Measurements from ENCODE around the gene BCL11B.

Gene BCL11B

DNA sequence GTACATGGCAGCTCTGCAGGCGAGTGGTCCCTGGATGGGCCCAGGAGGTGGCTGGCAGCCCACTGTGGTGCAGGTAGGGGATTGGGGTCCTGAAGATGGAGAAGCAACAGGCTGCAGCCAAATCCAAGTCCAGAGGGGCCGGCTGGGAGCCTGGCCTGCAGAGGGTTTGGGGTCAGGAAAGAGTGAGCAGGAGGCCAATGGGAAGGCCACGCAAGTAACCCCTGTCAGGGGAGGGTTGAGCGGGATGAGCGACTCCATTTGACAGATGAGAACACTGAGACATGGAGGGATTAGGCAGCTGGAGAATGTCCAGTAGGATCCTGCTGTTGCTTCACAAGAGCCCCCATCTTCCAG is 136.0 kb downstream of the BCL11B start:
- DNase-seq (ENCODE audit: low read depth) = no peak

GRCh38 chr14:99134516-99135046 is 137.4 kb downstream of the BCL11B start:
- DNase-seq (ENCODE audit: low read depth) = no peak

GRCh38 chr14:99133636-99134515 is 138.1 kb downstream of the BCL11B start:
- no peak for DNase-seq (ENCODE audit: low read depth)

DNA sequence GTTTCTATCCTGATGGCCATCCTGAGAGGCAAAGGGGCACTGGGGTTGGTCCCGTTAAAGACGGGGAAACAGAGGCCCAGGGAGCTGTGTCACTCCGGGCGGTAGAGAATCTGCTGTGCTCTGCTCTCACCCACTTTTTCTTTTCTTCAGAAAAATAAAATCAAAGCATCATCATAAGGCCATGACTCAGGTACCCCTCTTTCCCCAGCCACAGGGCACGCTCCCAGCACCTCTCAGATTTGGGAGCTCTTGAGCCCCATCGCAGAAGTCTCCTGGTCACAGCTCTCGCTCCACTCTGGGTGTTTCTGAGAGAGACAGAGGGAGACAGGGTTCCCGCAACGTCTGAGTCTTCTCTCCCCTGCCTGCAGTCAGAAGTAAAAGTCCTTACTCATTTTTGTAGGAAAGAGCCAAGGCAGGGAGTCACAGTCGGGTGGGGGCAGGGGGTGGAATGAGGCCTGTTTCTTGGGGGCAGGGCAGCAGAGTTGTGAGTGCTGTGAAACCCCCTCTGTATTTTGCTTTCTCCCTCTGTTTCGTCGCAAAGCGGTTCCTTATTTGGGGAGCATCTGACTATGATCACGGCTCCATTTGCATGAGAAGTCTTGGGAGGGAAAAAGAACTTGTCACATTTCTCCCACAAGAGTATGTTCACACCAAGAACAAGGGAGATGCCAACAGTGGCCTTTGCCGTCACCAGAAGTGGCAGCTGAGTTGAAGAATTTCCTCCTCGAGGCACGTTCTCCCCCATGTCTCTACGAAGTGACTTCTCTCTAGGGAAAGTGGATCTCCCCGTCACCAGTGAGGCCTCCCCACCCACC is 139.0 kb downstream of the BCL11B start:
- DNase-seq (ENCODE audit: low read depth) = no peak

DNA sequence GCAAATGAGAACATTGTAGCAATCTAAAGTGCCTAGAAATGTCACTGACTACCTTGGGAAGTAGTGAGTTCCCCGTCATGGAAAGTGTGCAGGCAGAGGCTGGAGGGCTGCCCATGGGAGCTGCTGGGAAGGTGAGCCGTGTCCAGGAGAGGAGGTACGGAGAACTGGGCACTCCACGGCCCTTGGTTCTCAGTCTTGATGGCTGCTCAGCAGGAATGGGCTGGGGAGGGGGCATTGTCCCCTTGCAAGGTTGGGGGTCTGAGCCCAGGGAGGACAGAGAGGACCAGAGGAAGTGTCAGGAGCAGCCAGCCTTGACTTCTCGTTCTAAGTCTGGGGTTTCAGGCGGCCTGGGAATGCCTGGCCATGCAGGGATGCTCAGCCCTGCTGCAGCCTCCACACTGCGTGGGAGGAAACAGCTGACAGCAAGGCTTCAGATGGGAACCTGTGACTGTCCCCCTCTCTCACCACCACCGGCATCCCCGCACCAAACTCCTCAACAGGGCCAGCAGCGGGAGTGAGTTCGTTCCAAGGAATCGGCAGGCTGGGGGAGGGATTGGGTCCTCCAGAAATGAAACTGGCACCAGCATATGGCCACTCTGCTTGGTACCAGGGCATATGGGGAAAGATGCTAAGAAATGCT is 140.2 kb downstream of the BCL11B start:
- DNase-seq (ENCODE audit: low read depth) = no peak

DNA sequence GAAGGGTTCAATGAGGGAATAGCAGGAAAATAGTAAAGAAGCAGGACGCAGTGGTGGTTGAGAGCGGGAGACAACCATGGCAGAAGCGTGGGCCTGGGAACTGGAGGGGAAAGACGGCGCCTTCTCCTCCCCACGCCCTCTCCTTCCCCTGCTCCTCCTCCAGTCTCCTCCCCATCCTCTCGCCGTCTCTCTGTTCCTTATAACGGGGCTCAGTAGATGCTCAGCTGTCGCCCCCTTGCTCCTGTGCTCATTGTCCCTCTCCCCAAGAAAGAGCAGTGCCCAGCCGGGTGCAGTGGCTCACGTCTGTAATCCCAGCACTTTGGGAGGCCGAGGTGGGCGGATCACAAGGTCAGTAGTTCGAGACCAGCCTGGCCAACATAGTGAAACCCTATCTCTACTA is 142.0 kb downstream of the BCL11B start:
- DNase-seq (ENCODE audit: low read depth) = no peak

DNA sequence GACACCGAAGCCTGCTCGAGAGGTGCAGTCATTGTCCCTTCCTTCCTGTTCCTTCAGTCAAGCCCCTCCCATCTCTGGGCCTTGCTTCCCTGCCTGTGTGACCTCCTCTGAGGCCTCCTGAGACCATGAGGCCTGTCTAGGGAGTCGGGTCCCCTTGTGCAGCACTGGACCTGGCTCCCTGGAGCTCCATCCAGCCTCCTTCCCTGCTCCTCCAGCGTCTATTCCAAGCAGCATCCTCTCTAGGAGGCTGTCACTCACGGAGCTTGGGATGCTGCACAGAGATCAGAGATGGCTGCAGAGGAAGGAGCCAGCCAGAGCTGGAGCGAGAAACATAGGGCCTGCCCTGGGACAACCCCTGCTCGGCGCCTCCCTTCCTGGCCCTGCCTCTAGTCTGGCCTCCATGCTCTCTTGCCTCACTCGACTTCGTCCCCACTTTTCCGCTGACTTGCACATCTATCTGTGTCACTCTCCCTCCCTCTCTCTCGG is 142.7 kb downstream of the BCL11B start:
- DNase-seq (ENCODE audit: low read depth) = no peak

- DNase-seq (ENCODE audit: low read depth) = no peak
Measured at GRCh38 chr14:99128185-99128584, 143.8 kb downstream of the BCL11B start.

DNA sequence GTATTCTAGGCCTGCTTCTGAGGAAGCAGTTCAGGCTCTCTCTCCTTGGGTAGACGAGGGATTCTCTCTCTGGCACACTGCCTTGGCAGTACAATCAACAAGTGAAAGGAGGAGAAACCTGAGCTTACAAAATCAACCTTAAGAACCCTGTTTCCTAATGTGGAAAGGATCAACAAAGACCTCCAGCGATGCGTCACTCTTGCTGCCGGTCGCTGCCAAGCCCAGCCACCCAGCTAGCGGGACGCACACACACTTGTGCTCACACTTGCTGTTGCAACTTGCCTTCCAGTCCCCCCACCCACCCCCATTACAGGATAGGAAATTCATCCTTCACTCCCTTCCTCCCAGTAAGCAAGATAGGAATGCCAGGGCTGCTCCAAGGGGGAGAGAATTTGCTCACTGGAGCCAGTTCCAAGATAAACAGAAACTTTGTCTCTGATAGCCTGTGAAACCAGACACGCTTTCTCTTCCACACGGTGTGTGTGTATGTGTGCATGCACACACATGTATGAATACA is 144.3 kb downstream of the BCL11B start:
- DNase-seq (ENCODE audit: low read depth) = no peak

DNA sequence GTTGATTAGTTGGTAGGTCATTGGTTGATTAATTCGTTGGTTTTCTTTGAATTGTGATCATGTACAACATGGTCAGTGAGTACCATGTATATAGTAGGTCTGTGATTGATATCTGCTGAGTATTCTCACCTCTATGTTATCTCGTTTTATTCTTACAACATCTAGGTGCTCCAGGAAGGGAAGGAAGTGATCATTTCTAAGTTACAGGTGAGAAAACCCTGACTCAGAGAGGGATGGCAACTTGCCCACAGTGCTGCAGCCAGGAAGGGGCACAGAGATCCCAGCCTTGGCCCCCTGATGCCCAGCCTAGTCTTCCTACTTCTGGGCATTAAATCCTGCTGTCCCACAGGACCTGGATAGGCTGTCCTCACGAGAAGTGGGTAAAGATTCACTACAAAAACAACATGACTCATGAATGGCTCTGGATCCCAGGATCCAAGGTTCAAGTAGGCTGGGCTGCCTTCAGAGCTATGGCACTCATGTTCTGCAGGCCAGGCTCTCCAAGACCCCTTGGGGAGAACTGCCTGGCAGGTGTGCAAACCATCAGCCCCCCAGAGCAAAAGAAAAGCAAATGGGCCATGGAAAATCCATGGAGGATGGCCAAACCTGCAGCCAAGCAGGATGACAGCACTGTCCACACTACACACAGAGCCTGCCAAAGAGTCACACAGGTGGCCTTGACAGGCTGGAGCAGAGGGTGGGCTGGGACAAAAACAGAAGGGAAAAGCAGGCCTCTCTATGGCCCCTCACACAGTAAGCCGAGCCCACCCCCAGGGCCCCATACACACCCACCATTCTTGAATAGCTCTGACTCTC is 146.2 kb downstream of the BCL11B start:
- no peak for DNase-seq (ENCODE audit: low read depth)

DNA sequence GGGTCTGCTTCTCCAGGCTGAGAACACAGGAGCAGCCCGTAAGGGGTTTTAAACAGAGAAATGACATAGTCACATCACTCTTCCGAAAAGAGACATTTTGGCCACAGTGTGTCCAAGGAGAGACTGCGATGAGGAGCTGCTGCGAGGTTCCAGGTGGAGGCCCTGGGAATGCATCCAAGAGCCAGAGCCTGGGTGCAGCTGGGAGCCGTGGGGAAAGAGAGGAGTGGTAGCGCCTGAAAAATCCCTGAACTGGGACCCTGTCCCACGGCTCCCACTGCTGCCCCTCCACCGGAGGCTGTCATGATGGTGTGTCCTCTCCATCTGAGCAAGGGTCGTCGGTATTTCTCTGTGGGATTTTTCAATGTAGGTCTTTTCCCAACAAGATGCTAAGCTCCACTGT is 146.9 kb downstream of the BCL11B start:
- DNase-seq (ENCODE audit: low read depth) = no peak

DNA sequence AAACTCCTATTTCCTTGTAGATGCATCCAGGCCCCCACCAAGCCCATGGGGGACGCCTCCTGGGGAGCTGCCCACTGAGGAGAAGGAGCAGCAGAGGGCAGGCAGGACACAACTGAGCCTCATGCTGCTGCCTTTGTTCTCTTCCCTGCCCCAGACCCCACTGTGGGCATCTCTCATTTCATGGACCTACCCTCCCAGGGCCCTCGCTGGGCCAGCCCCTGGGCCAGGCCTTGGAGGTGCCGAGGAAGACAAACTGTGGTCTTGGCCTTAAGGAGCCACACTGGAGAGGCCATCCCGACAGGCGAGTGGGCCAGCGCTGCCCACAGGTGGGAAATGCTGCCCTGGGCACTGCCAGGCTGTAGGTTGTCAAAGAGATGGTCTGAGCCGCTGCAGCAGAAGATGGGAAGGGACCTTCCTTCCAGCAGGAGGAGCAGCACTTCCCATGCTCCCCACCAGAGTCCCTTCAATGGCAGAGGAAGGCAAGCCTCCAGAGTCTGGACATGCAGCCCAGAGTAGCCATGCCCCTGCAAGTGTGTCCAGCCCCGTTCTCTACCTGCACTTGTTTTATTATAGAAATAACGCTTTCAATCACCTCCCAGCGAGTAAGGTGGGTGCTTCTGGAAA is 147.4 kb downstream of the BCL11B start:
- DNase-seq (ENCODE audit: low read depth) = no peak

DNA sequence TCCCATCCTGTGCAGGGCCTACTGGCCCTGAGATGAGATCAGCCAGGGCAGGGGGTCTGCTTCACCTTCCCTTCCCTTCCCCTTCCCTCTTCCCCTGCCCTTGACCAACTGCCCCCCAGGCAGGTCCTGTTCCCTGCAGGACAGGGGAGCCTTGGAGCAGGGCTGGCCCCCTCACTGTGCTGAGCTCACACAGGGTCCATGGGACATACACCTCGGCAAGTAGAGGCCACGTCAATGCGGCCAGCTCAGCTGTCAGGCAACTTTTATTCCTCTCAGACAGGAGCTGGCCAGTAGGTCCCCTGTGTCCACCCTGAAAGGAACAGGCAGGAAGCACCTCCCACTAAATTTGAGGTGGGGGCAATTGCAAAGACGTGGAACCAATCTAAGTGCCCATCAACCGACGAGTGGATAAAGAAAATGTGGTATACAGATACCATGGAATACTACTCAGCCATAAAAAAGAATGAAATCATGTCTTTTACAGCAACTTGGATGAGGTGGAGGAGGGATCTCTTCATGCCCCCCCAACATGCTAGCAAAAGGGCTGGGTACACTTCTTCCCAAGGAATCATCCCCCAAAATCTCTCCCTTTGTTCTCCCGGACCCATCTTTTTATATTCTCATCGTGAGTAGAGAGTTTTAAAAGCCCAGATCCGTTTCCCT is 148.7 kb downstream of the BCL11B start:
- no peak for DNase-seq (ENCODE audit: low read depth)

GRCh38 chr14:99122521-99123125 is 149.4 kb downstream of the BCL11B start:
- no peak for DNase-seq (ENCODE audit: low read depth)

DNA sequence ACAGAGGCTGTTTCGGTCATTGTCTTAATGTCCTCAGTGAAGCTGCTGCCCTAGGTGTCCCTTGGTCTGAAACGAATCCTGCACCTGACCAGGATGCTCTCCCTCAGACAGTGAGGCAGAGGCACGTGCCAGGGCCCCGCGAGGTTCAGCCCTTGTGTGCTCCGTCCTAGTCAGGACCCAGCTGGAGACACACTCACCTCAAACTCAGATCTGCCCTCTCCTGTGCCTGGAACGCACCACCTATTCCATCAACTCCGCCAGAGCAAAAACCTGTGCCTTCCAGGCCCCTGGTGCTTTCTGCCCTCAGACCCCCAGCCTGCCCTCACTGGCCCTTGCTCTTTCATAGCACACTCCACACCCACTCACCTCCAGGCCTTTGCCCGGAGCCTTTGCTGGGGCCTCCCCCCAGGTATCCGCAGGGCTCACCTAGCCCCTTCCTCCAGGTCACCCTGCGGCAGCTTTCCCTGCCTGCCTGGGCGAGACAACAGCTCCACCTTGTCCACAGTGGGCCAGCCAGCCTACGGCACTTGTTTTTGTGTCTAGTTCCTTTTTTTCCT is 150.6 kb downstream of the BCL11B start:
- no peak for DNase-seq (ENCODE audit: low read depth)

DNA sequence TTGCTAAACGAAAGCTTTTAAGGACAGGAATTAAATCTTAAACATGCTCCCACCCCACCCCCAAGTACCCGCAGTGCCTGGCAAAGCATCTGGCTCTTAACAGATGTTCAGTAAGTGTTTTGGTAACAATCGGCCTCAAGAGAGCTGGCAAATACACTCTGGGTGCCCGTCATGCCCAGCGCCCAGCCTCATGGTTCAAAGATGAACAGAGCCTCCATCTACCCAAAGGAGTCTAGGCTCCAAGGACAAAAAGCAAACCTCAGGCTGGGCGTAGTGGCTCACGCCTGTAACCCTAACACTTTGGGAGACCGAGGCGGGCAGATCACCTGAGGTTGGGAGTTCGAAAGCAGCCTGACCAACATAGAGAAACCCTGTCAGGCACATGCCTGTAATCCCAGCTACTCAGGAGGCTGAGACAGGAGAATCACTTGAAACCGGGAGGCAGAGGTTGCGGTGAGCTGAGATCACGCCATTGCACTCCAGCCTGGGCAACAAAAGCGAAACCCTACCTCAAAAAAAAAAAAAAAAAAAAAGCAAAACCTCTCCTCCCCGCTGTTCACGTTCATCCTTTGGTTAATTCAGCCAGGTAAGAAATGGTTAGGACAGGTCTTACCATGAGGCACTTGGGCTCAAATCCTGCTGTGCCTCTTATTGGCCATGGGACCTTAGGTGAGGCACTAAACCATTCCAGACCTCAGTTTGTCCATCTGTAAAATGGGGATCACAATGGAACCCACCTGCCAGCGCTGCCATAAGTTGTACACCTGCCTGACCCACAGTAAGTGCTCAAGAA is 151.3 kb downstream of the BCL11B start:
- no peak for DNase-seq (ENCODE audit: low read depth)

- DNase-seq (ENCODE audit: low read depth) = no peak
Measured at GRCh38 chr14:99119554-99120525, 152.2 kb downstream of the BCL11B start.
